ENCODE results near the gene VSTM2B.

The VSTM2B gene

GRCh38 chr19:29495901-29496441, 29.8 kb upstream of the VSTM2B start:
- no peak for DNase-seq (ENCODE audit: low spot score)

GRCh38 chr19:29497241-29497640, 28.6 kb upstream of the VSTM2B start:
- DNase-seq (ENCODE audit: low spot score): no peak

DNA sequence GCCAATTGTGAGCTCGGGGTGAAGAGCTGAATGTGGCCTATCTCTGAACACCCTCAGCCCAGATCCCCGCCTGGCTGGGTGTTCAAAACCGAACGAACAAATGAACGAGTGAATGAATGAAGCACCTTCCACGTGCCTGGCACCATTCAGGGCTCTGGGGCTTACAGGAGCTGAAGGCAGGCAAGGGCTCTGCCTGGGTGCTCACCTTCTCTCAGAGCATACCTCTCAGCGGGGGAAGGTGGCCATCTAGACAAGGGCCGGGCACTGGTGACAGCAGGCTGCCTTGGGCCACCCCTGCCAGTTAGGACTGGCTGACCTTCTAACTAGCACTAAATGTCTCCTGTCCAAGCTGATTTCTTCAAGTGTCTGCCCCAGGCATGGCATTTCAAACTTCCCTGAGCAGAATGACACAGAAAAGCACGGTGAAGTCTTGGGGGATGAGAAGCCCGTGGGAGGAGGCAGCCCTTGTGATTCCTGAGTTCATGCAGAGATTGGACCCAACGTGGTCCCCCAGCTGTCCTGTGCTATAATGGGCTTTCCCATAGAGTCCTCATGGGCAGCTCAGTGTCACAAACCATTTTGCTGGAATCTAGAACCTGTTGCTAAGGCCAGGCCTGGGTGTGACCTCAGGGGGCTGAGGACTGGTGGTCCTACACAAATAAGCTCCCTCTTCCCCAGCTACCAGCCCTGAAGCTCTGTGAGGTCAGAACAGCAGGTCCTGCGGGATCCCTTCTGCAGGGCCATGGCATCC, 27.9 kb upstream of the VSTM2B start:
- no peak for DNase-seq (ENCODE audit: low spot score)

DNA sequence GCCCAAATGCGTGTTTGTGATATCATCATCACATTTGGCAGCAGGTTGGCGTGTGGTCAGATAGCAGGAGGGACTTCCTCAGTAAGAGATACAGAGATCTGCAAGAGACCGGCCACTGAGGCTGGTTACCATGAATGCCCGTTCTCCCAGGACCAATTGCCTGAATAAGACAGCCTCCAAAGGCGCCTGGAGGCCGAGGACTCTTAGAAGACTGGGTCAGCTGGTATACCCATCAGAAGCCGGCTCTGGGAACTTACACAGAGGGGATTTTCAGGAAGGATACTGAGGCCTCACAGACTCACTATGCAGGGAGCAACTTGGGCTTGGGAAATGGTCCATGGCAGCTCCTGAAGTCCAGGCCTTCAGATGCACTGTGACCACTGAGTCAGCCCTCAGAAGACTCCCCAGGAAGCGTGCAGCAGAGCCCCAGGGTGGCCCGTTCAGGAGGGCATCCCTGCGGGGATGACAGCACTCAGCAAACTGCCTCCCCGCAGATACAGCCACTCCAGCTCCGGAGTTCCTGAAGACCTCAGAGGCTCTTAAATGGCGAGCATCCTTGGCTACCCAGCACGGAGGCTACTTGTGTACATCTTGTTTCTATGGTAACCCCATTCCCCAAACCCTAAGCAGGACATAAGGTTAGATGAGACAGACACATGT, 26.4 kb upstream of the VSTM2B start:
- no peak for DNase-seq (ENCODE audit: low spot score)

DNA sequence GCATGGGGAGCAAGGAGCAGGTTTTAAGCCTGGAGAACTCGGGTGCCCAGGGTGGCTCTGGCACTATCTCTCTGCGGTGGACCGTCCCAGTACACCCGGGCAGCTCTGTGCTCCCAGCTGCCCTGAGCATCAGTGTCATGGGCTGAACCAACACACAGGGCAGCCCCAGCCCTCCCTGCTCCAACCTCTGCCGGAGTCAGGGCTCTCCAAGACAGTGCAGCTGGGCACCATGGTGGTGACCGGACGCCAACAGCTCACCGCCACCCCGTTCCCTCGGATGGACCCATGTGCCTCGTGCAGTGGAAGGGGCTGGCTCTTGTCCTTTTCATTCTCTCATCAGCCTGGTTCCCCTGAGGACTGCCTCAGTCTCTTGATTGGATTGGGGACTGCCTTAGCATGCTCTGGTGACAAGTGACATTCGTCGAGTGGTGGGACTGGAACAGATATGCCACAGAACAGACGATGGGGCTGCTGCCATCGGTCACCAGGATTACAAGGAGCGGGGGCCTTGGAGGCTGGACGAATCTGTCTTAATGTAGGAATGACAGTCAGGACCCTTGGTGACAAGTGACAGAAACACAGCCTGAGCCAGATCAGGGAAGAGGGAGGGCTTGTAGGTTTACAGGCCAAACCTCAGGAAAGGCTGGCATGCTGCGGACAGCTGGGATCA, 25.7 kb upstream of the VSTM2B start:
- no peak for DNase-seq (ENCODE audit: low spot score)

DNA sequence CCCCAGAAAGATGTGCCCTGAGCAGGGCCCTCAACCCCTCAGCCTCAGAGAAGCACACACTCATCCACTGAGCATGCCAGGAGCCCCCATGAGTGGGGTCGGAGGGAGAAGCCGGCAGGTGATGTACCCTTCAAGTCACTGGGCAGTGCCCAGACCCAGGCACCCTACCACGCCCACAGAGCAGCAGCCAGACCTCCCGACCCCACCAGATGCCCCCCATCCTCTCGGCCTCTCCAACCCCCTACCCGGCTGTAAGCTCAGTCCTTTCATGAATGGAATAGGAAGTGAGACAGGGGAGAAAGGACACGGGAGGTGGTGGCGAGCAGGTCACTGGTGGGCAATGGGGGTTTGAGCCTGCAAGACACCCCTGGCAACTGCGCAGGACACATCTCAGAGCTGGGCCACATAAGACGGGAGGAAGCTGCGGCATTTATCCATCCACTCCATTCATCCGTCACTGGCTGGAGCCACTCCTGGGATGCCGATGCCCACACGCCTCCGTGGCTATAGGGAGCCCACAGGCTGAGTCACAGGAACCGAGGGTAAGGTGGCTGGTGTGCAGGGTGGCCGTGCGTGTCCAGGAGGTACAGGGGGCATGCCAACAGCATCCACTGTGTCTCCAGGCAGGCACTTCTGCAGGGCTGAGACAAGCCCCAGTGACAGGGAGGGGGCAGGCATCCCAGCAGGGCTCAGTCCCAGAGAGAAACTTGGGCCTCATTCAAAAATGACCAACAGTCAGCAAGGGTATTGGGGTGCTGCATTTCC, 23.8 kb upstream of the VSTM2B start:
- no peak for DNase-seq (ENCODE audit: low spot score)

DNA sequence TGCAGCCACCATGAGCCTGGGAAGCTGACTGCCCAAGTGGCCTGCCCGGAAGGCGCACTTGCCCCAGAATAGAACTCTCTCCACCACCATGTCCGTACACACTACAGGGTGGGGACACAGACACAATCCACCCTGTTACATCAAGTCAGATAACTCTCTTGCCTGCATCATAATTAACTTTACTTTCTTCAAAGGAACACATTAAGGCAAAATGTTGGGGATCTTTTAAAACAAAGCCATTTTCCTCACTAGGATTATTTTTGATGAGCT, 23.3 kb upstream of the VSTM2B start:
- no peak for DNase-seq (ENCODE audit: low spot score)

DNA sequence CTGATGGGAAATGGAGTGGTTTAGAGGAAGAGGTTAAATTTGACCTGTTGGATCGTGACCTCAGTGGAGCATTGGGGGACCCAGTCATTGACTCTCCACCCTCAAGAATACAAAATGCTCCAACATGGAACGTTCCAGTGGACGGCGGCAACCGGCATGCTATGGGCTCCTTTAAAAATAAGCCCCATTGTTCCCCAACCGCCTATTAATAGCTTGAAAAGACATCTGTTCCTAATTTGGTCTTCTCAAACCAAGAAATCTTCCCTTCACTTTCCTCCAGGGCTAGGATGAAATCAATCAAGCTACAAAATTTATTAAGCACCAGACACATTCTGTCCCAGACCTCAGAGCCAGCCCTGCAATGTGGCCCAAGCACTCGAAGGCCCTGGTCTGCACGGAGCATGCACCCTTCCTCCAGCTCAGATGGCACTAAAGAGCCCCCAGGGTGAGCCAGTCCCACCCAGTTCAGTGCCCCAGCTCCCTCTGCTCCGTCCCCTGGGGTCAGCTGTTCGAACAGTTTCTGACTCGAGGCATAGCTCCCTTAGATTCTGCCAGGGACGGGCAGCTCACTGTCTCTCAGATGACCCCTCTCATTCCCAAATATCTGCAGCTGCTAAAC, 22.5 kb upstream of the VSTM2B start:
- no peak for DNase-seq (ENCODE audit: low spot score)

GRCh38 chr19:29503785-29504184, 22.0 kb upstream of the VSTM2B start:
- no peak for DNase-seq (ENCODE audit: low spot score)

DNA sequence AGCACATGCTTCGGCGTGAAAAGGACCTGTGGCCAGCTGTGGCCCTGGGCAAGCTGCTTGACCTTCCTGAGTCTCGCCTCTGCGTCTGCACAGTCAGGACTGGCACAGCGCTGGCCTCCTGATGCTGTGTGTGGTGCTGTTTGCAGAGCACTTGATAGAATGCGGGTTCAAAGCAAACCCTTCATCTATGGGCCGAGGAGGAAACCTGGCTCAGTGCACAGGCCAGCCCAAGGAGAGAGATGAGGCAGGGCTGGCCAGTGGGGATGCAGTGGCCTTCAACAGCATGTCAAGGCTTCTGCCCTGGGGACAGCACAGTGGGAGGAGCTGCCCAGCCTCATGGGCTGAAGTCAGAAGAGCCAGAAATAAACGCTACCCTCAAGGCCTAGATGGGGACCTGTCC, 21.3 kb upstream of the VSTM2B start:
- DNase-seq (ENCODE audit: low spot score): no peak

DNA sequence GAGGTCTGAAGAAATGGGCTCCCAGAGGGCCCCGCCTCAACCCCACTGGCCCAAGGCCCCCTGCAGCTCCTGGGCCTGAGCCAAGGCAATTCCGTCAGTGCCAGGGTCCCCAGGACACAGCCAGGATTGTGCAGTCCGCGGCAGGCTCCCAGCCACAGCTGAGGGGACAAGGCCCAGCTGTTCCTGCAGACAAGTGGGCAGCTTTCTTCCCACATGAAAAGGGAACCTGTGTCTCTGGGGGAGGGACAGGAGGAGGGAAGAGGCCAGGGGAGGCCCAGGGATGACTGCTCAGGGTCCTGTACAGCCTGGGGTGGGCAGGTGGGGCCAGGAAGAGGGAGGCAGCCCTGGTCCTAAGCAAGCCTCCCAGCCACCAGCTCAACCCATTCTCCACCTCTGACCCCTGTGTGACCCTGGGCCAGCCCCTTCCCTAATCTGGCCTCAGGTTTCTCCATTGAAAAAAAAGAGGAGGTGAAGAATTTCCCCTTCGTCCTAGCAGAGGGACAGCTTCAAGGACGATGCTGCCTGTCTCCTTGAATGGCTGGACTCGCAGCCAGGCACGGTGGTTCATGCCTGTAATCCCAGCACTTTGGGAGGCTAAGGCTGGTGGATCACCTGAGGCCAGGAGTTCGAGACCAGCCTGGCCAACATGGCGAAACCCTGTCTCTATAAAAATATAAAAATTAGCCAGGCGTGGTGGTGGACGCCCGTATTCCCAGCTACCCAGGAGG, 20.5 kb upstream of the VSTM2B start:
- no peak for DNase-seq (ENCODE audit: low spot score)

GRCh38 chr19:29506619-29506911, 19.2 kb upstream of the VSTM2B start:
- DNase-seq (ENCODE audit: low spot score): no peak

DNA sequence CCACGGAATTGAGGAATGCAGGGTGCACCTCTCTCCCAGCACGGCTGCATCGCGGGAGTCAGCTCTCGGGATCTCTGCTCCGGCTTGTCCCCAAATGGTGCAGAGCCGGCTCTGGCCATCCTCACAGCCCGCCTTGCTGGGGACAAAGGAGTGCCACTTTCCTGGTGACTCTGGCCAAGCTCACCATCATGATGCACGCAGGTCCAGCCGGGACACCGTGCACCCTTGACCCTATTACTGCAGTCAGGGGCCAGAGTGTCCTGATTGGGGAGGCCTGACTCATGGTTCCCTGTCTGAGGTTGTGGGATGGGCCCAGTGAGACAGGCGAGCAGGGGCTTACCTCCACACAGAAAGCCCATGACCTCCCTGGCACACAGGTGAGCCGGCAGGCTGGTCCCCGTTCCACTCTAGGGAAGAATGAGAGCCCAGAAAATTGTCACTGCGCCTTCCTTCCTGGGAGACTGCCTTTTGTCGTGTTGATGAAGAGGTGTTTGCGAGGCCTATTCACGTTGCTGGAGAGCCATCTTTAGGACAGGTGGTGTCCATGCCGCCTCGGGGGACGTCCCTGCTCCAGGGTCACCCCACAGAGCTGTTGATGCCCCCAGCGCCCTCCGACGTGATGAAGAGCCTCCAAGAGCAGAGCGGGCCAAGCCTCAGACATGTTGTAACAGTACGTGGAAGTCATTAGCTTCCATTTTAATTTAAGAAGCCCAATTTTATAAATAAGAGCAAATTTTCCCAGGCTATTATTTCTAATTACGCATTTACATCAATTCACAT, 18.5 kb upstream of the VSTM2B start:
- DNase-seq (ENCODE audit: low spot score): no peak

GRCh38 chr19:29508181-29508580, 17.6 kb upstream of the VSTM2B start:
- no peak for DNase-seq (ENCODE audit: low spot score)

DNA sequence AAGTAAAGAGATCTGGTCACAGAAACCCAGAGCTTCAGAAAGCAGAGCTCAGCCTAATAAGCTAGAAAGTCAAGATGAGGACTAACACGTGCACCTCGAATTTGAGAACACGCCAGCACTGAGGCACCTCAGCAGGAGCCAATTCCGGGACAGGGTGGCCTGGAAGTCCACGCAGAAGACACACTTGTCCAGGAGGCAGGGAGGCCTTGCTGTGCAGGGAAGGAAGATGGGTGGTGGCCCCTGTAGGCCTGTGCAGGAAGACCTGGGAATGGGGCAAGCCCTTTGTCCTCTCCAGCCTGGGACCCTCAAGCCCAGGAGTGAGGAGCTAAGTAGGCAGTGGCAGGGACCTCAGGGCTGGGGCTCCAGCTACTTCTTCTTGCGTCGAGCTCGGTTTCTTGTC, 16.3 kb upstream of the VSTM2B start:
- DNase-seq (ENCODE audit: low spot score): no peak

DNA sequence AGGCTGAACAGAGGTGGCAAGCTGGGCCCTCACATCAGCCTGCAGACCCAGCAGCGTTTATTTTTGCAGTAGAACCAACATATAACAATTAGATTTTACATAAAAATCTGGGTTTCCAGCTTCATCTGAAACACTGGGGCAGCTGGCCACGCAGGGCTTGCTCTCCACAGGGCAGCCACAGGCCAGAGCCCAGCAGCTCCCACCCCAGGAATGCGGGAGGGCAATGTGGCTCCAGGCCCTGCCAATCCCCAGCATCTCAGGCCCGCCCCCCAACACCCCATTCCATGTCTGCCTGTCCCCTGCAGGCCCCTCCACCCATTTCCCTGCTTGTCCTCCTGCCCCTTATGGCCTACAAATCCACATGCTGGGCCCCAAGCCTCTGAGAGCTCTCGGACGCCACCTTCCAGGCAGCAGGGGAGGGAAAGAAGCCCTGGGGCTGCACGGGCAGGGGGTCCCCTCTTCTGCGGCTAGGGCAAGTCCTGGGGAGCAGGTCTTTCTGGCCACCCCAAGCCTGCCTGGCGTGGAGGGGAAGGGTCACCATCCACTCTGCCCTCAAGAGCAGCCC, 15.0 kb upstream of the VSTM2B start:
- DNase-seq (ENCODE audit: low spot score): no peak

DNA sequence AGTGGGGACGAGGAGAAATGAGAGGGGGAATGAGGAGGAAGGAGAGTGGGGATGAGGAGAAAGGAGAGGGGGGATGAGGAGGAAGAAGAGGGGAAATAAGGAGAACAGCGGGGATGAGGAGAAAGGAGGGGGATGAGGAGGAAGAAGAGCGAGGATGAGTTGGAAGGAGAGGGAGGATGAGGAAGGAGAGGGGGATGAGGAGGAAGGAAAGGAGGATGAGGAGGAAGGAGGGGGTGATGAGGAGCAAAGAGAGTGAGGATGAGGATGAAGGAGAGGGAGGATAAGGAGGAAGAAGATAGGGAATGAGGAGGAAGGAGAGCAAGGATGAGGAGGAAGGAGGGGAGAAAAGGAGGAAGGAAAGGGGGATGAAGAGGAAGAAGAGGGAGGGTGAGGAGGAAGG, 14.0 kb upstream of the VSTM2B start:
- DNase-seq (ENCODE audit: low spot score): no peak

DNA sequence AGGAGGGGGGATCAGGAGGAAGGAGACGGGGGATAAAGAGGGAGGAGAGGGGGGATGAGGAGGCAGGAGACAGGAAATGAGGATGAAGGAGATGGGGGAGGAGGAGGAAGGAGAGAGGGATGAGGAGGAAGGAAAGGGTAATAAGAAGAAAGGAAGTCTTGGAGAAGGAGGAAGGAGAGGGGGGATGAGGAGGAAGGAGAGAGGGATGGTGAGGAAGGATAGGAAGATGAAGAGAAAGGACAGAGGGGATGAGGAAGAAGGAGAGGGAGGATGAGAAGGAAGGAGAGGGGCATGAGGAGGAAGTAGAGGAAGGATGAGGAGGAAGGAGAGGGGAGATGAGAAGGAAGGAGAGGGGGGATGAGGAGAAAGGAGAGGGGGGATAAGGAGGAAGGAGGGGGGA, 13.0 kb upstream of the VSTM2B start:
- DNase-seq (ENCODE audit: low spot score): no peak

GRCh38 chr19:29514525-29515232, 11.1 kb upstream of the VSTM2B start:
- no peak for DNase-seq (ENCODE audit: low spot score)

- DNase-seq (ENCODE audit: low spot score): no peak
Observed at GRCh38 chr19:29515233-29515619, 10.6 kb upstream of the VSTM2B start.

Measured in CD4-positive, alpha-beta T cell treated with Interleukin-6 at 100 ng/mL for 8 hours (primary cell).